Sigmoid colon (tissue), 4 donors: ENCODE measurements around the gene DAO.

ENCODE experiments used
- CTCF ChIP-seq, 4 experiments: fragments of 450-650 bp in 3 of 4; fragments of 200-600 bp in 1 of 4; IDR thresholded peaks; one replicate each; pipeline ENCODE4 v1.5.1; 2016 to 2019; ENCODE audit warnings: antibody characterized with exemption in 4 of 4, mild to moderate bottlenecking in 3 of 4, moderate library complexity in 2 of 4
- EP300 ChIP-seq, 4 donors: sonication (generic); formaldehyde crosslinking; IDR thresholded peaks; one replicate each; pipeline ENCODE4 v1.6.1; 2017; ENCODE audit warnings: antibody characterized with exemption in 4 of 4
- POLR2A ChIP-seq, 2 donors: fragments of 450-650 bp; IDR thresholded peaks; one replicate each; pipeline ENCODE4 v1.6.1; 2016; ENCODE audit warnings: antibody characterized with exemption in 2 of 2, mild to moderate bottlenecking in 2 of 2, moderate library complexity in 2 of 2
- POLR2AphosphoS5 ChIP-seq, 4 donors: sonication (generic); formaldehyde crosslinking; IDR thresholded peaks; one replicate each; pipeline ENCODE4 v1.6.1; 2017; ENCODE audit warnings: antibody characterized with exemption in 4 of 4

- TF ChIP-seq CTCF (IDR thresholded peaks at IDR 0.05) (no peak), POLR2A (IDR thresholded peaks at IDR 0.05) (no peak), POLR2AphosphoS5 (IDR thresholded peaks at IDR 0.05) (no peak), EP300 (IDR thresholded peaks at IDR 0.05) (no peak)
Measured at GRCh38 chr12:108916336-108916735, 36.4 kb downstream of the DAO start.
